GM18505 (cell line): Measurements from ENCODE around the gene STEAP3.

Experiments used
- ATAC-seq: cut with Tn5 transposase; IDR thresholded peaks from one replicate; pipeline ENCODE4 v1.9.1; 2021; ENCODE audit not compliant: unreplicated experiment
- POLR2A ChIP-seq: IDR thresholded peaks from 4 replicates; pipeline ENCODE4 v1.6.1; 2011; ENCODE audit warnings: borderline replicate concordance; ENCODE audit not compliant: insufficient read depth, insufficient read length; ENCODE audit errors: extremely low read depth

Gene STEAP3

GRCh38 chr2:119228136-119228535, 4.5 kb downstream of the STEAP3 start:
- no peak for TF ChIP-seq POLR2A
- ATAC-seq = no peak

GRCh38 chr2:119228964-119229363, 5.3 kb downstream of the STEAP3 start:
- ATAC-seq = no peak
- no peak for TF ChIP-seq POLR2A

GRCh38 chr2:119229716-119230115, 6.1 kb downstream of the STEAP3 start:
- TF ChIP-seq POLR2A = no peak
- no peak for ATAC-seq

GRCh38 chr2:119230219-119231185, 6.9 kb downstream of the STEAP3 start:
- no peak for TF ChIP-seq POLR2A
- no peak for ATAC-seq

GRCh38 chr2:119231975-119232665, 8.5 kb downstream of the STEAP3 start:
- TF ChIP-seq POLR2A = no peak
- peak; percentile 38 for ATAC-seq

- no peak for ATAC-seq
- TF ChIP-seq POLR2A = no peak
Measured at GRCh38 chr2:119232666-119232993, 9.0 kb downstream of the STEAP3 start.

- ATAC-seq = peak; percentile 57
- no peak for TF ChIP-seq POLR2A
Measured at GRCh38 chr2:119233326-119234020, 9.8 kb downstream of the STEAP3 start.

GRCh38 chr2:119234021-119235019, 10.7 kb downstream of the STEAP3 start:
- ATAC-seq = no peak
- no peak for TF ChIP-seq POLR2A

GRCh38 chr2:119236796-119237195, 13.2 kb downstream of the STEAP3 start:
- no peak for TF ChIP-seq POLR2A
- no peak for ATAC-seq

GRCh38 chr2:119240311-119241204, 16.9 kb downstream of the STEAP3 start:
- no peak for TF ChIP-seq POLR2A
- ATAC-seq = no peak

GRCh38 chr2:119241205-119241532, 17.5 kb downstream of the STEAP3 start:
- TF ChIP-seq POLR2A = no peak
- no peak for ATAC-seq
